ENCODE data around the gene HS3ST3A1.

Gene HS3ST3A1

DNA sequence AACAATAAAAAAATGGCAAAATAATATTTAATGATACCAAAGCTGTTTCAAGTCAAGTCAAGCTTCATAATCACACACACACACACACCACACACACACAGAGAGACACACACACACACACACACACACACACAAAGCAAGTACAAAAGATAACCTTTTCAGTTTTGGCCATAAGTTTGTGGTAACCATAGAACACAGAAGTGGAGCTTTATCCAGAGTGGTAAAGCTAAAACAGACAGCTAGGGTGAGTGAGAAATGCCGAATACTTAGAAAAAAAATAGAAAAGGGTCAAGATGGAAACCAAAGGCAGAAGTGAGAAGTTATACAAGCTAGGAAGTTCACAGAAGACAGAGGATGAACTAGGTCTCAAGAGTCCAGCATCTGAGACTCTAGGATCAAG is 79.0 kb downstream of the HS3ST3A1 start:
- TF ChIP-seq, protein P1, sequence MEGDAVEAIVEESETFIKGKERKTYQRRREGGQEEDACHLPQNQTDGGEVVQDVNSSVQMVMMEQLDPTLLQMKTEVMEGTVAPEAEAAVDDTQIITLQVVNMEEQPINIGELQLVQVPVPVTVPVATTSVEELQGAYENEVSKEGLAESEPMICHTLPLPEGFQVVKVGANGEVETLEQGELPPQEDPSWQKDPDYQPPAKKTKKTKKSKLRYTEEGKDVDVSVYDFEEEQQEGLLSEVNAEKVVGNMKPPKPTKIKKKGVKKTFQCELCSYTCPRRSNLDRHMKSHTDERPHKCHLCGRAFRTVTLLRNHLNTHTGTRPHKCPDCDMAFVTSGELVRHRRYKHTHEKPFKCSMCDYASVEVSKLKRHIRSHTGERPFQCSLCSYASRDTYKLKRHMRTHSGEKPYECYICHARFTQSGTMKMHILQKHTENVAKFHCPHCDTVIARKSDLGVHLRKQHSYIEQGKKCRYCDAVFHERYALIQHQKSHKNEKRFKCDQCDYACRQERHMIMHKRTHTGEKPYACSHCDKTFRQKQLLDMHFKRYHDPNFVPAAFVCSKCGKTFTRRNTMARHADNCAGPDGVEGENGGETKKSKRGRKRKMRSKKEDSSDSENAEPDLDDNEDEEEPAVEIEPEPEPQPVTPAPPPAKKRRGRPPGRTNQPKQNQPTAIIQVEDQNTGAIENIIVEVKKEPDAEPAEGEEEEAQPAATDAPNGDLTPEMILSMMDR (IDR thresholded peaks at IDR 0.05; ENCODE audit: extremely low read depth, missing control alignments): no peak
- no peak for DNase-seq (ENCODE audit: low spot score)

DNA sequence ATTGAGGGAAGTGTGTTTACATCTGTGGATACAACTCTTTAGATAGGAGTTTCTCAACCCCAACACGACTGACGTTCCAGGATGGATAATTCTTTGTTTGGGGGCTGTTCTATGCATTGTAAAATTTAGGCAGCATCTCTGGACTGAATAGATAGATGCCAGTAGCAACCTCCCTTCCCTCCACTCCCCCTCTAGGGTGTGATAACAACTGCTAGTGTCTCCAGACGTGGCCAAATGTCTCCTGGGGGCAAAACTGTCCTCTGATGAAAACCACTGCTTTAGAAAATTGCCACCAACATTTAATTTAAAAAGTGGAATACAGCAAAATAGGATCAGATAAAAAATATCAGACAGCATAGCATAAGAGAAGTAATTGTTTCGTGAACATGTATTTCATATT is 79.9 kb downstream of the HS3ST3A1 start:
- TF ChIP-seq, protein P1 (IDR thresholded peaks at IDR 0.05; ENCODE audit: extremely low read depth, missing control alignments): no peak
- no peak for DNase-seq (ENCODE audit: low spot score)

DNA sequence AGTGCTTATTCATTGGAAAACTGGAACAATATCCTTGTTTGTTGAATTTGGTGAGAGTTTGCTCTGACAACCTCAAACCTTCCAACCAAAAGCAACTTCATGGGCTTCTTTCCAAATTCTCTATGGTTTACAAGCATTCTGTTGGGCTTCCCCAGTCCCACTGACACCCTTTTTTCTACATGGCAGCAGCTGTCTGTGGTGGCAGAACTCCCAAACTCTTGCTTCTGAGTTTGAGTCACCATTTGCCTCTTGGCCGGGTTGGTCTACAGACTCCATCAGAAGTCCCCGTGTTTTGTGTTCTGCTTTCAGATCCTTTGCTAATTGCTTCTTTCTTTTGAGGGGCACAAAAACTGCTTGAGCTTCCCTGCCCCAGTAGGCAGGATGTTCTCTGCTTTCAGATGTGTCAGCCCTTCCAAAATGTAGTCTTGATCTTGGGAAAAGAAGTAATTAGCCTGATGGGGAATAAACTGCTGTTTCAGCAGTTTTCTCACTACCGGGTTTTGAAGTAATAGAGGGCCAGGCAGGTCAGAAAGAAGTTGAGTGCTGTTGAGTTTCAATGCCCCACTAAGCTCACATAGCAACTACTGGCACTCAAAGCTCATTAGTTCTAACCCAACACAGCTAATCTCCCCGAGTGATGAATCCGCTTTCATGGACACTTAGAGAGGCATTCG is 80.7 kb downstream of the HS3ST3A1 start:
- DNase-seq (ENCODE audit: low spot score): no peak
- TF ChIP-seq, protein P1 (IDR thresholded peaks at IDR 0.05; ENCODE audit: extremely low read depth, missing control alignments): no peak

DNA sequence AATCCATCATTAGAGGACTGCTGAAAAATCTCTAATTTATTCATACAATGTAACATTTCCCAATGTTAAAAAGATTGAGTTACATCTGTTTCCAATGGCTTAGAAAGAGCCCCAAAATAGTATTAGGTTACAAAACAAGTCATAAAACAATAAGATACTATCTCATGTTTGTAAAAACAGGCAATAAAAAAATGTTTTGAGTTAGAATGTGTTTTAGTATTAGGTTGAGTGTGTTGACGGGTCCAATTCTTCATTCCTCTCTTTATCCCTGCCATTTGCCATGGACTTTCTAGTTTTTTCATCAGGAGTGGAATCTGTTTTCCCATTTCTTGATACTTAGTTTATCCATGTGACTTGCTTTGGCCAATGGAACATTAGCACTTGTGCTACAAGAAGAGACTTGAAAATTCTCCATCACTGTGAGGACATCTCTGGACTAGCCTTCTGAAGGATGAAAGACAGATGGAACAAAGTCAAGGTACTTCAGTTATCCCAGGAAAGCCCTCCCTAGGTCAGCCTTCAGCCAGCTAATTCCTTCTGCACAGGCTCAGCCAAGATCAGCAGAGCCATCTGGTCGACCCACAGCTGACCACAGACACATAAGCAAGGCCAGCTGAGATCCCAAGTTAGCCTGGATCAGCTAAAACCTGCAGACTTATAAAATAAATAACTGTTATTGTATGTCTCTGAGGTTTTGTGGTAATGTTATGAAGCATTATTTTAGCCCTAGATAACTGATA is 83.3 kb downstream of the HS3ST3A1 start:
- DNase-seq (ENCODE audit: low spot score): no peak
- TF ChIP-seq, protein P1 (IDR thresholded peaks at IDR 0.05; ENCODE audit: extremely low read depth, missing control alignments): no peak

GRCh38 chr17:13513039-13513405 is 88.7 kb downstream of the HS3ST3A1 start:
- DNase-seq (ENCODE audit: low spot score): no peak
- TF ChIP-seq, protein P1 (IDR thresholded peaks at IDR 0.05; ENCODE audit: extremely low read depth, missing control alignments): no peak

DNA sequence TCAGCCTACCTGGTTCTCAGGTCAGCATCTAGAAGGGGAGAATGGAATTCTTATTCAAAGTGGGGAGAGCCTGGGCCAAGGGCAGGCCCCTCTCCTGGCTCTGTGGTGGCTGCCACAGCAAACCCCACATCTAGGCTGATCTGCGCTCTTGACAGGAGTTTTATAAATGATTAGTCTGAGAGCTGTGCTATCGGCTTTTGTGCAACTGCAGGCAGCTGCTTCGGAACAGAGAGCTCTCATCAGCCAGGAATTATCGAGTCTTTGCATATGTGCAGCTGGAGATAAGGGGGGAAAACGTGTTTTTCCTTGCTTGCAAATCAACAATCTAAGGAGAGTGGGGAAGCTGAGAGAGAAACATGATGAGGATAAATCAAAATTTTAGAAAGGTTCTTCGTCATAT is 91.7 kb downstream of the HS3ST3A1 start:
- DNase-seq (ENCODE audit: low spot score): no peak
- TF ChIP-seq, protein P1 (IDR thresholded peaks at IDR 0.05; ENCODE audit: extremely low read depth, missing control alignments): no peak

GRCh38 chr17:13509527-13509926 is 92.2 kb downstream of the HS3ST3A1 start:
- TF ChIP-seq, protein P1 (IDR thresholded peaks at IDR 0.05; ENCODE audit: extremely low read depth, missing control alignments): no peak
- no peak for DNase-seq (ENCODE audit: low spot score)

Data from GM20000 (cell line).